Gastrocnemius medialis (tissue), 4 donors: ENCODE results near the gene CHCHD5. TPM values are rescaled to one million over a fixed set of nuclear protein-coding genes. Genes with fewer than 3 reads are reported as not detected.
"Not testable (repeated sequence)": the region's sequence is repeated elsewhere in the genome, so short reads cannot be mapped to it uniquely, and the experiment has no call there.

Experiments used
- ATAC-seq, 2 donors: fragments of 150-250 bp; one replicate each; pipeline ENCODE4 v1.9.1; 2016
- DNase-seq, 2 donors: peaks; one replicate each; pipeline ENCODE4 v3.0.0-alpha.2; 2019
- H3K27ac ChIP-seq, 4 donors: fragments of 200-600 bp; sonication (generic); 1 replicate in 1 of 4; 2 replicates in 3 of 4; pipeline ENCODE4 v1.5.1; 2016 to 2018; ENCODE audit warnings: mild to moderate bottlenecking in 2 of 4, moderate library complexity in 1 of 4
- H3K27me3 ChIP-seq, 3 donors: fragments of 200-600 bp; sonication (generic) in 2 of 3; 1 replicate in 1 of 3; 2 replicates in 2 of 3; pipeline versions ENCODE4 v1.5.1 to v1.6.0; 2016 to 2019; ENCODE audit warnings: mild to moderate bottlenecking in 1 of 3, moderate library complexity in 1 of 3
- H3K36me3 ChIP-seq, 2 donors: fragments of 200-600 bp; sonication (generic) in 1 of 2; one replicate each; pipeline ENCODE4 v1.5.1; 2017 to 2018
- H3K4me1 ChIP-seq, 2 donors: fragments of 200-600 bp; sonication (generic) in 1 of 2; one replicate each; pipeline ENCODE4 v1.5.1; 2016 to 2017; ENCODE audit warnings: mild to moderate bottlenecking in 2 of 2
- H3K4me3 ChIP-seq, 4 donors: fragments of 200-600 bp; sonication (generic) in 3 of 4; 1 replicate in 1 of 4; 2 replicates in 3 of 4; pipeline ENCODE4 v1.5.1; 2016 to 2019; ENCODE audit warnings: mild to moderate bottlenecking in 2 of 4
- H3K9me3 ChIP-seq, 3 donors: fragments of 200-600 bp; sonication (generic) in 2 of 3; 1 replicate in 1 of 3; 2 replicates in 2 of 3; pipeline ENCODE4 v1.5.1; 2016 to 2019
- CTCF ChIP-seq, 5 experiments: fragments of 450-650 bp in 3 of 5; fragments of 200-600 bp in 2 of 5; sonication (generic) in 2 of 5; IDR thresholded peaks in 4 of 5; conservative IDR thresholded peaks in 1 of 5; 1 replicate in 4 of 5; 2 replicates in 1 of 5; pipeline ENCODE4 v1.5.1; 2016 to 2019; ENCODE audit warnings: antibody characterized with exemption in 5 of 5, mild to moderate bottlenecking in 3 of 5, moderate library complexity in 3 of 5
- POLR2A ChIP-seq, 2 donors: fragments of 450-650 bp; IDR thresholded peaks; one replicate each; pipeline ENCODE4 v1.6.1; 2017; ENCODE audit warnings: antibody characterized with exemption in 2 of 2, mild to moderate bottlenecking in 2 of 2, moderate library complexity in 2 of 2
- in situ Hi-C, 4 donors: fragments of 200-750 bp; cut with MboI; loops; one replicate each; pipeline versions ENCODE4 v1.15.0 to v1.8.0; 2017; ENCODE audit warnings: low sequenced_read_pairs in 4 of 4
- intact Hi-C: fragments of 100-400 bp; cut with DNase I; formaldehyde crosslinking; loops from one replicate; pipeline ENCODE4 v1.15.1; 2023; ENCODE audit warnings: low total_unique reads
- total RNA-seq, 4 donors: library from RNA; depleted of rRNA; stranded (reverse); fragments of >200 nt; gene quantifications; one replicate each; pipeline versions ENCODE4 v1.1.0 to v1.2.3, GENCODE V29; 2016

Gene CHCHD5
- total RNA-seq, 4 donors from 2014 or later, result 13.2 to 26.6 (median 24.1) TPM

- no peak overlapping the region for H3K27ac ChIP-seq
- no peak for ATAC-seq
- no peaks in the 10 kb centered on the region for H3K27me3 ChIP-seq
- peaks cover 3 to 61% of the 10 kb centered on the region in 2 donors for H3K36me3 ChIP-seq
- intact Hi-C loops (no loop called here), in situ Hi-C loops (no loop called here)
- peaks cover 7 to 8% of the 10 kb centered on the region in 2 donors for H3K4me1 ChIP-seq
- DNase-seq, result no peak
- H3K4me3 ChIP-seq, result no peak overlapping the region
- TF ChIP-seq POLR2A (IDR thresholded peaks at IDR 0.05) (no peak), CTCF (IDR thresholded peaks at IDR 0.05 in 4 of 5, conservative IDR thresholded peaks at IDR 0.05 in 1 of 5) (no peak)
- no peaks in the 10 kb centered on the region for H3K9me3 ChIP-seq
These were observed 35.4 kb upstream of the CHCHD5 start for GRCh38 chr2:112548980-112549379.

GRCh38 chr2:112566104-112566503 is 18.3 kb upstream of the CHCHD5 start:
- Histone ChIP-seq H3K4me1 (no peaks in the 10 kb centered on the region), H3K9me3 (no peaks in the 10 kb centered on the region), H3K27ac (no peak overlapping the region), H3K36me3 (peaks cover 3 to 96% of the 10 kb centered on the region in 2 donors), H3K4me3 (no peak overlapping the region), H3K27me3 (no peaks in the 10 kb centered on the region)
- intact Hi-C loops, result no loop called here
- DNase-seq (no peak), ATAC-seq (no peak)
- in situ Hi-C loops, result no loop called here
- no peak for TF ChIP-seq POLR2A (IDR thresholded peaks at IDR 0.05)
- no peak for TF ChIP-seq CTCF (IDR thresholded peaks at IDR 0.05 in 4 of 5, conservative IDR thresholded peaks at IDR 0.05 in 1 of 5)

GRCh38 chr2:112566508-112566907 is 17.9 kb upstream of the CHCHD5 start:
- ATAC-seq, H3K9me3 ChIP-seq, H3K27ac ChIP-seq, H3K4me1 ChIP-seq, DNase-seq, in situ Hi-C loops, H3K4me3 ChIP-seq, H3K27me3 ChIP-seq, intact Hi-C loops: not testable (repeated sequence)
- H3K36me3 ChIP-seq, result peaks cover 3 to 96% of the 10 kb centered on the region in 2 donors

- H3K27ac ChIP-seq, result no peak overlapping the region
- no peak for ATAC-seq
- no peaks in the 10 kb centered on the region for H3K9me3 ChIP-seq
- intact Hi-C loops, result no loop called here
- H3K27me3 ChIP-seq, result no peaks in the 10 kb centered on the region
- no peak overlapping the region for H3K4me3 ChIP-seq
- no peaks in the 10 kb centered on the region for H3K4me1 ChIP-seq
- peaks cover 6 to 94% of the 10 kb centered on the region in 2 donors for H3K36me3 ChIP-seq
- no peak for TF ChIP-seq CTCF (IDR thresholded peaks at IDR 0.05 in 4 of 5, conservative IDR thresholded peaks at IDR 0.05 in 1 of 5)
- no peak for TF ChIP-seq POLR2A (IDR thresholded peaks at IDR 0.05)
- no peak for DNase-seq
- in situ Hi-C loops, result no loop called here
These were observed 12.4 kb upstream of the CHCHD5 start for GRCh38 chr2:112572005-112572404.

- TF ChIP-seq POLR2A (IDR thresholded peaks at IDR 0.05) (no peak), CTCF (IDR thresholded peaks at IDR 0.05 in 4 of 5, conservative IDR thresholded peaks at IDR 0.05 in 1 of 5) (no peak)
- H3K9me3 ChIP-seq, result no peaks in the 10 kb centered on the region
- H3K27me3 ChIP-seq, result no peaks in the 10 kb centered on the region
- DNase-seq (no peak), ATAC-seq (no peak)
- peaks cover 5 to 7% of the 10 kb centered on the region in 2 donors for H3K4me1 ChIP-seq
- peaks cover 0 to 39% of the 10 kb centered on the region in 2 donors for H3K36me3 ChIP-seq
- intact Hi-C loops, result no loop called here
- H3K4me3 ChIP-seq, result no peak overlapping the region
- H3K27ac ChIP-seq, result no peak overlapping the region
- in situ Hi-C loops, result loop anchor here in 1 of 4 donors (25.0 kb wide), 1 partner anchor 315 kb away; the partner anchor contains the start of gene ZC3H8
These were observed 6.7 kb upstream of the CHCHD5 start for GRCh38 chr2:112577756-112578155.
